SK-N-SH (cell line): ENCODE measurements around the gene EMX2.

Experiments
- EP300 ChIP-seq, 2 experiments: IDR thresholded peaks; 2 replicates each; pipeline versions ENCODE4 v1.4.0 to v1.6.1; 2012; ENCODE audit warnings: borderline replicate concordance in 1 of 2, low read depth in 1 of 2, low read length in 1 of 2
- FOSL2 ChIP-seq: IDR thresholded peaks from 2 replicates; pipeline ENCODE4 v1.4.0; 2012; ENCODE audit warnings: low read depth, mild to moderate bottlenecking, moderate library complexity, borderline replicate concordance
- POLR2AphosphoS5 ChIP-seq: IDR thresholded peaks from 2 replicates; pipeline ENCODE4 v1.6.1; 2012; ENCODE audit warnings: low read depth, low read length
- RXRA ChIP-seq: IDR thresholded peaks from 2 replicates; pipeline ENCODE4 v1.4.0; 2012; ENCODE audit warnings: low read depth, mild to moderate bottlenecking, borderline replicate concordance
- SMC3 ChIP-seq: IDR thresholded peaks from 2 replicates; pipeline ENCODE4 v1.6.1; 2012; ENCODE audit warnings: low read depth, low read length, improper control_type of control experiment
- TAF1 ChIP-seq: IDR thresholded peaks from 2 replicates; pipeline ENCODE4 v1.6.1; 2012; ENCODE audit warnings: low read depth, mild to moderate bottlenecking, low read length, moderate library complexity, borderline replicate concordance
- YY1 ChIP-seq: IDR thresholded peaks from 2 replicates; pipeline ENCODE4 v1.4.0; 2012; ENCODE audit warnings: low read depth, mild to moderate bottlenecking
- TF ChIP-seq, protein P1 (sequence below): IDR thresholded peaks from 2 replicates; pipeline ENCODE4 v1.4.0; 2012; ENCODE audit warnings: low read depth, borderline replicate concordance
- TF ChIP-seq, protein P2 (sequence below): fragments of 150-350 bp; IDR thresholded peaks from 2 replicates; pipeline ENCODE4 v1.6.1; 2017; ENCODE audit warnings: antibody characterized with exemption, low read length, low read depth, borderline replicate concordance
- TF ChIP-seq, protein P3 (sequence below): fragments of 200-600 bp; sonication (generic); IDR thresholded peaks from 2 replicates; pipeline ENCODE4 v1.6.1; 2017; ENCODE audit warnings: antibody characterized with exemption, mild to moderate bottlenecking, moderate library complexity
- TF ChIP-seq, protein P4 (sequence below): IDR thresholded peaks from 2 replicates; pipeline ENCODE4 v1.4.0; 2012; ENCODE audit warnings: low read depth, borderline replicate concordance

GRCh38 chr10:117559712-117560111, 17.2 kb downstream of the EMX2 start:
- no peak for TF ChIP-seq EP300 (IDR thresholded peaks at IDR 0.05; ENCODE audit: borderline replicate concordance in 1 of 2, low read depth in 1 of 2, low read length in 1 of 2)
- TF ChIP-seq TAF1, result no peak
- no peak for TF ChIP-seq RXRA
- no peak for TF ChIP-seq SMC3
- no peak for TF ChIP-seq YY1
- TF ChIP-seq, protein P1, sequence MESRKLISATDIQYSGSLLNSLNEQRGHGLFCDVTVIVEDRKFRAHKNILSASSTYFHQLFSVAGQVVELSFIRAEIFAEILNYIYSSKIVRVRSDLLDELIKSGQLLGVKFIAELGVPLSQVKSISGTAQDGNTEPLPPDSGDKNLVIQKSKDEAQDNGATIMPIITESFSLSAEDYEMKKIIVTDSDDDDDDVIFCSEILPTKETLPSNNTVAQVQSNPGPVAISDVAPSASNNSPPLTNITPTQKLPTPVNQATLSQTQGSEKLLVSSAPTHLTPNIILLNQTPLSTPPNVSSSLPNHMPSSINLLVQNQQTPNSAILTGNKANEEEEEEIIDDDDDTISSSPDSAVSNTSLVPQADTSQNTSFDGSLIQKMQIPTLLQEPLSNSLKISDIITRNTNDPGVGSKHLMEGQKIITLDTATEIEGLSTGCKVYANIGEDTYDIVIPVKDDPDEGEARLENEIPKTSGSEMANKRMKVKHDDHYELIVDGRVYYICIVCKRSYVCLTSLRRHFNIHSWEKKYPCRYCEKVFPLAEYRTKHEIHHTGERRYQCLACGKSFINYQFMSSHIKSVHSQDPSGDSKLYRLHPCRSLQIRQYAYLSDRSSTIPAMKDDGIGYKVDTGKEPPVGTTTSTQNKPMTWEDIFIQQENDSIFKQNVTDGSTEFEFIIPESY, result no peak
- TF ChIP-seq, protein P2, sequence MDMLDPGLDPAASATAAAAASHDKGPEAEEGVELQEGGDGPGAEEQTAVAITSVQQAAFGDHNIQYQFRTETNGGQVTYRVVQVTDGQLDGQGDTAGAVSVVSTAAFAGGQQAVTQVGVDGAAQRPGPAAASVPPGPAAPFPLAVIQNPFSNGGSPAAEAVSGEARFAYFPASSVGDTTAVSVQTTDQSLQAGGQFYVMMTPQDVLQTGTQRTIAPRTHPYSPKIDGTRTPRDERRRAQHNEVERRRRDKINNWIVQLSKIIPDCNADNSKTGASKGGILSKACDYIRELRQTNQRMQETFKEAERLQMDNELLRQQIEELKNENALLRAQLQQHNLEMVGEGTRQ, result no peak
- TF ChIP-seq, protein P3, sequence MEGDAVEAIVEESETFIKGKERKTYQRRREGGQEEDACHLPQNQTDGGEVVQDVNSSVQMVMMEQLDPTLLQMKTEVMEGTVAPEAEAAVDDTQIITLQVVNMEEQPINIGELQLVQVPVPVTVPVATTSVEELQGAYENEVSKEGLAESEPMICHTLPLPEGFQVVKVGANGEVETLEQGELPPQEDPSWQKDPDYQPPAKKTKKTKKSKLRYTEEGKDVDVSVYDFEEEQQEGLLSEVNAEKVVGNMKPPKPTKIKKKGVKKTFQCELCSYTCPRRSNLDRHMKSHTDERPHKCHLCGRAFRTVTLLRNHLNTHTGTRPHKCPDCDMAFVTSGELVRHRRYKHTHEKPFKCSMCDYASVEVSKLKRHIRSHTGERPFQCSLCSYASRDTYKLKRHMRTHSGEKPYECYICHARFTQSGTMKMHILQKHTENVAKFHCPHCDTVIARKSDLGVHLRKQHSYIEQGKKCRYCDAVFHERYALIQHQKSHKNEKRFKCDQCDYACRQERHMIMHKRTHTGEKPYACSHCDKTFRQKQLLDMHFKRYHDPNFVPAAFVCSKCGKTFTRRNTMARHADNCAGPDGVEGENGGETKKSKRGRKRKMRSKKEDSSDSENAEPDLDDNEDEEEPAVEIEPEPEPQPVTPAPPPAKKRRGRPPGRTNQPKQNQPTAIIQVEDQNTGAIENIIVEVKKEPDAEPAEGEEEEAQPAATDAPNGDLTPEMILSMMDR, result no peak
- TF ChIP-seq POLR2AphosphoS5, result no peak
- TF ChIP-seq, protein P4, sequence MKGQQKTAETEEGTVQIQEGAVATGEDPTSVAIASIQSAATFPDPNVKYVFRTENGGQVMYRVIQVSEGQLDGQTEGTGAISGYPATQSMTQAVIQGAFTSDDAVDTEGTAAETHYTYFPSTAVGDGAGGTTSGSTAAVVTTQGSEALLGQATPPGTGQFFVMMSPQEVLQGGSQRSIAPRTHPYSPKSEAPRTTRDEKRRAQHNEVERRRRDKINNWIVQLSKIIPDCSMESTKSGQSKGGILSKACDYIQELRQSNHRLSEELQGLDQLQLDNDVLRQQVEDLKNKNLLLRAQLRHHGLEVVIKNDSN, result no peak
- no peak for TF ChIP-seq FOSL2
